ENCODE measurements around the gene DNAH2.

The DNAH2 gene

DNA sequence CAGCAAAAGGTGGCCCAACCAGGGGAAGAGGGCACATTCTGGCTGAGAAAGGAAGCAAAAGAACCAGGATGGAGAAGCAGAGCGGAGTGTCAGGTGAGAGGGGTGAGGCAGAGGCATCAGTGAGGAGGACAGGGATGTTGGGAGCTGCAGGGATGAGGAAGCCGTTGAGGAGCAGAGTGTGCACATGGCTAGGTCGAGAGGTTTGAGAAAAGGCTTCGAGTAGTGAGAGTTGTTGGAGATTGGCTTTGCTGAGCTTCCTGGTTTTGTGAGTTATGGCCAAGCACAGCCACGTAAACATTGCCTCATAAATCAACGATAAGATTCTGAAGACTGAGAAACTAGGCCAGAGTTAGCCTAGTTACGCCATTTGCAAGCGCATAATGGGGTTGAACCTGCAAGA, 26.9 kb downstream of the DNAH2 start:
- TF ChIP-seq, protein P1, sequence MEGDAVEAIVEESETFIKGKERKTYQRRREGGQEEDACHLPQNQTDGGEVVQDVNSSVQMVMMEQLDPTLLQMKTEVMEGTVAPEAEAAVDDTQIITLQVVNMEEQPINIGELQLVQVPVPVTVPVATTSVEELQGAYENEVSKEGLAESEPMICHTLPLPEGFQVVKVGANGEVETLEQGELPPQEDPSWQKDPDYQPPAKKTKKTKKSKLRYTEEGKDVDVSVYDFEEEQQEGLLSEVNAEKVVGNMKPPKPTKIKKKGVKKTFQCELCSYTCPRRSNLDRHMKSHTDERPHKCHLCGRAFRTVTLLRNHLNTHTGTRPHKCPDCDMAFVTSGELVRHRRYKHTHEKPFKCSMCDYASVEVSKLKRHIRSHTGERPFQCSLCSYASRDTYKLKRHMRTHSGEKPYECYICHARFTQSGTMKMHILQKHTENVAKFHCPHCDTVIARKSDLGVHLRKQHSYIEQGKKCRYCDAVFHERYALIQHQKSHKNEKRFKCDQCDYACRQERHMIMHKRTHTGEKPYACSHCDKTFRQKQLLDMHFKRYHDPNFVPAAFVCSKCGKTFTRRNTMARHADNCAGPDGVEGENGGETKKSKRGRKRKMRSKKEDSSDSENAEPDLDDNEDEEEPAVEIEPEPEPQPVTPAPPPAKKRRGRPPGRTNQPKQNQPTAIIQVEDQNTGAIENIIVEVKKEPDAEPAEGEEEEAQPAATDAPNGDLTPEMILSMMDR (IDR thresholded peaks at IDR 0.05; ENCODE audit: low read depth, low read length): no peak
- H3K4me3 ChIP-seq (ENCODE audit: low read depth, low read length): no peak overlapping the region

DNA sequence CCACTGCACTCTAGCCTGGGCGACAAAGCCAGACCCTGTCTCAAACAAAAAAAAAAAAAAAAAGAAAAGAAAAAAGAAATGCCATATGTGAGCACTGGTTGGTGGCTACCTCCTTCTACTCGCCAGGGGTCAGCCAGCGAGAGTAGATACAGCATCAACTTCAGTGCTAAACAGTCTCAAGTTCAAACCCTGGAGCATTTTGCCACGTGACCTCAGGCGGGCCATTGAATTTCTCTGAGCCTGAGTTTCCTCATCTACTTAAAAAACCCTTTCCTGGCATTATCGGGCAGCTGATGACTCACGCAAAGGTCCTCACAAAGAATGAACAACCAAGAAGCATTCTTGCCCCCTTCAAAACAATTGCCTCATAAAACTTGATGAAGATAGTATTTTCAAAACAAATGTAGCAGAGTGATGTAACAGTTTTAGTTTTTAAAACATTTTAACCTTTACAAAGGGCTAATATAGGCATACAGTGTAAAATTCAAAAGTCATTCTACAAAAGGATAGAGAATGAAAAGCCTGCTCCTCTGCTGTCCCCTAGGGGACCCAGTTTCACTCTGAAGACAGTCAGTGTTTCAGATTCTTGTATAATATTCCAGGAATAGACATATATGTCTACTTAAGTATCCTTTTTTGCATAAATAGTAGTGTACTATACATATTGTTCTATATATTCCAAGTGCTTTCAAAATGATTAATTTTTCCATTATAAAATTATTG, 28.4 kb downstream of the DNAH2 start:
- no peak overlapping the region for H3K4me3 ChIP-seq (ENCODE audit: low read depth, low read length)
- TF ChIP-seq, protein P1 (IDR thresholded peaks at IDR 0.05; ENCODE audit: low read depth, low read length): no peak

DNA sequence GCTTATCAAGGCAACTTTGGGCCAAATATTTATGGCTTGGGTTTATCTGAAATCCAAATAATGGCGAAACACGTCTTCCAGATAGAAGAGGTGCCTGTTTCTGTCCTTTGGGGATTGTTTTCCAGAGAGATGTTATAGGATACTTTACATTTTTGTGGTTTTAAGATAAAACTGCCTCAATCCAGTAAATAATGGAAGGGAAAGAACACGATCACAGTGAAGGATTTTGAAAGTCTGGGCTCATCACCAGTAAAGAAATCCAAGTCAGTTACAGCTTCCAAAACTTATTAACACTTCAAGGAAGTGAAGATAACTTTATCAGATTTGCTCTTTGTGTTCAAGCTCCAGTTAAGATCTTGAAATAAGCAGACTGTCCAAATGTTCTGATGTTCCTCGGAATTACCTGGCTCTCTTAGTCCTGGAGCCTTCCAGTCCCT, 30.1 kb downstream of the DNAH2 start:
- no peak overlapping the region for H3K4me3 ChIP-seq (ENCODE audit: low read depth, low read length)
- TF ChIP-seq, protein P1 (IDR thresholded peaks at IDR 0.05; ENCODE audit: low read depth, low read length): no peak

DNA sequence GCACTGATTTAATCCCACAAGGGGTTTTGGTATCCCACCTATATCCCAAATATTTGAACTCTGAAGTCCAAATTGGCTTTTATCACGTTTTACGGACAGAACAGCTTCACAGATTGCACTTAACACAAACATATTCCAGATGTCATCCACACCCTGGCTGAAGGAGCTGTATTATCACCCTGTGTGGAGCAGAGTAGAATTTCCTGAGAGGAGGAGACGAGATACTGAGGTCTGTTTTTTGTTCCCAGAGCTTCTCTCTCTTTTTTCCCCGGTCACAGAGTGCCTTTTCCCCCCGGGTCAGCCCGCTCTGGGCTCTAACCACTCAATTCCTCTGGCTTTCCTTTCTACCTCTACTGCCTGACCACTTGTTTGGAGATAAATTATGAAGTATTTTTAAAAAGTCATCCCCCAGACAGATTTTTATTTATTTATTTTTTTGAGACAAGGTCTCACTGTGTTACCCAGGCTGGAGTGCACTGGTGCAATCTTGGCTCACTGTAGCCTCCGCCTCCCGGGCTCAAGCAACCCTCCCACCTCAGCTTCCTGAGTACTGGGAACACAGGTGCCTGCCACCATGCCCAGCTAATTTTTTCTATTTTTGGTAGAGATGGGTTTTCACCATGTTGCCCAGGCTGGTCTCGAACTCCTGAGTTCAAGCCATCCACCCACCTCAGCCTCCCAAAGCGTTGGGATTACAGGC, 30.7 kb downstream of the DNAH2 start:
- no peak overlapping the region for H3K4me3 ChIP-seq (ENCODE audit: low read depth, low read length)
- TF ChIP-seq, protein P1 (IDR thresholded peaks at IDR 0.05; ENCODE audit: low read depth, low read length): no peak

DNA sequence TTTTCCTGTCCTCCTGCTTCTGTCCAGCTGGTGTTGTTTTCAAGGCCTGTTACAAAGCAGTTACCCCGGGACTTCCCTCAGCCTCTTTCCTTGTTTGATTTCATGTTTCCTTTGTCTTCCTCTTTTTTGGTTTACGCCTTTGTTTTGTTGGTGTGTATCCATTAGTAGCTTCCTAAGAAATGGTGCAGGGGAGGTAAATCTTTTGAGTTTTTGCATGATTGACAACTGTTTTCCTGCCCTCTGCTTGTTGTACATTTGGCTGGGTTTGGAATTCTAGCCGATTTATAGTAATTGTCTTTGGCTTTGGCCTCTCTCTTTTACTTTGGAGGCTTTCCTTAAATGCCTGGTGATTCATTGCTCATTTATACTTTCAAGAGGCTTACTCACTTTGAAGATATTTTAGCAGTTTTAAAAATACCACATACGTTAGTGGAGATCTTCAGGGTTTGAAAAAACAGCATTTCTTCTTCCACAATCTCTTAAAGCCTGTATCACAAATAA, 32.8 kb downstream of the DNAH2 start:
- TF ChIP-seq, protein P1 (IDR thresholded peaks at IDR 0.05; ENCODE audit: low read depth, low read length): no peak
- no peak overlapping the region for H3K4me3 ChIP-seq (ENCODE audit: low read depth, low read length)

DNA sequence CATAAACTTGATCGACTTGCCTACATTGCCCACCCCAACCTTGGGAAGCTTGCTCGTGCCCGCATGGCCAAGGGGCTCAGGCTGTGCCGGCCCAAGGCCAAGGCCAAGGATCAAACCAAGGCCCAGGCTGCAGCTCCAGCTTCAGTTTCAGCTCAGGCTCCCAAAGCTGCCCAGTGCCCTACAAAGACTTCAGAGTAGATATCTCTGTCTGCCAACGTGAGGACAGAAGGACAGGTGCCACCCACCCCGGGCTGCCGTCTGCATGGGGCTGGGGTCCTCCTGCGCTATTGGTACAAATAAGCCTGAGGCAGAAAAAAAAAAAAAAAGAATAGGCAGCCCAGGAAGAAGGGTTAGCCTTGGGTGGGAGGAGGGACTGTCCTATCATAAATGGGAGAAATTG, 37.1 kb downstream of the DNAH2 start:
- TF ChIP-seq, protein P1 (IDR thresholded peaks at IDR 0.05; ENCODE audit: low read depth, low read length): no peak
- H3K4me3 ChIP-seq (ENCODE audit: low read depth, low read length): no peak overlapping the region
